WERI-Rb-1 (cell line): ENCODE measurements around the gene RAB1B.
"Not testable (repeated sequence)": the region's sequence is repeated elsewhere in the genome, so short reads cannot be mapped to it uniquely, and the experiment has no call there.

Experiments used
- DNase-seq: peaks from one replicate; pipeline ENCODE4 v3.0.0-alpha.2; 2020
- H3K27ac ChIP-seq: fragments of 250-450 bp; sonication (Bioruptor Pico); 2 replicates; pipeline ENCODE4 v1.5.1; 2020; ENCODE audit warnings: mild to moderate bottlenecking, moderate library complexity
- H3K27me3 ChIP-seq: fragments of 250-450 bp; sonication (Bioruptor Pico); 2 replicates; pipeline ENCODE4 v1.5.1; 2021; ENCODE audit warnings: mild to moderate bottlenecking, low read depth, moderate library complexity; ENCODE audit not compliant: insufficient read depth, severe bottlenecking
- H3K36me3 ChIP-seq: fragments of 250-450 bp; sonication (Bioruptor Pico); 2 replicates; pipeline ENCODE4 v1.5.1; 2020; ENCODE audit warnings: mild to moderate bottlenecking, moderate library complexity
- H3K4me3 ChIP-seq: 2 replicates; pipeline ENCODE4 v1.5.1; 2011; ENCODE audit warnings: low read depth, mild to moderate bottlenecking, control low read depth, low read length
- H3K9me3 ChIP-seq: fragments of 250-450 bp; sonication (Bioruptor Pico); 2 replicates; pipeline ENCODE4 v1.5.1; 2021; ENCODE audit warnings: mild to moderate bottlenecking, moderate library complexity; ENCODE audit not compliant: severe bottlenecking
- TF ChIP-seq, protein P1 (sequence below): IDR thresholded peaks from 2 replicates; pipeline ENCODE4 v1.5.1; 2011; ENCODE audit warnings: low read depth, mild to moderate bottlenecking, control low read depth, inconsistent platforms, low read length

The RAB1B gene

DNA sequence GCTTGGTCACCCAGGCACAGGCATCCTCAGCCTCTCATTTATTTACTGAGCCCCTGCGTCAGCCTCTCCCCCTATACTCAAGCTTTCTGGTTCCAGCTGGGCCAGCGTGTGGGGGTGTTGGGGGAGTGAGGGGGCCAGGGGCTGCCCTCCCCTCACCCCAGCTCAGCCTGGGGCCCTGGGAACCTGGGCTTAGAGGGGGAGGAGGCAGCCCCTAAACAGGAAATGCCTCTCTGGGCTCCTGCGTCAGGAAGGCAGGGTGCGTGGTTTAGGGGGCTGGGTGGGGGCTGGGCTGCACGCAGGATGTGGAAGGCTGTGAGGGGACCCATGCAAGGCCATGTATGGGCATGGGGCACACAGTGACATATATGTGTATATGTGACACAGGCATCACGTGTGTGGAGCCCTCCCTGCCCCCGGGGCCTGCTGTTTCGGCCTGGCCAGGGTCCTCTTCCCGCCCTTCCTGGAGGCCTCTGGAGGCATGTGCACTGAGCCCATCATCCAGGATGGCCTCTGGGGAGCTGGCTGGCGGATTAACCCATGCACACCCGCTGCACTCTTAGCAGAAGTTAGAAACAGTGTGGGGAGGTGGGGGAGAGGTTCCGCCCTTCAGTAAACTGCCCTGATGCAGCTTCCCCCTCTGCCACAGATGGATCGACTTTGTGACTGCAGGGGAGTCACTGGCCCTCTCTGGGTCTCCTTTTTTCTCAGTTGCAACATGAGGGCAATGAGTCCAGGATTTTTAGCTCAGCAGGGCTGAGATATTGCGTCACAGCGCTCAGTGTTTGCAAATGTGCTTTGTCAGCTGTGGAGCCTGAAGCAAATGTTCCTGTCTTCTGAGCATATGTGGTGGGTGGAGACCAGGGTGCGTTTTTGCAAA is 49.5 kb downstream of the RAB1B start:
- TF ChIP-seq, protein P1, sequence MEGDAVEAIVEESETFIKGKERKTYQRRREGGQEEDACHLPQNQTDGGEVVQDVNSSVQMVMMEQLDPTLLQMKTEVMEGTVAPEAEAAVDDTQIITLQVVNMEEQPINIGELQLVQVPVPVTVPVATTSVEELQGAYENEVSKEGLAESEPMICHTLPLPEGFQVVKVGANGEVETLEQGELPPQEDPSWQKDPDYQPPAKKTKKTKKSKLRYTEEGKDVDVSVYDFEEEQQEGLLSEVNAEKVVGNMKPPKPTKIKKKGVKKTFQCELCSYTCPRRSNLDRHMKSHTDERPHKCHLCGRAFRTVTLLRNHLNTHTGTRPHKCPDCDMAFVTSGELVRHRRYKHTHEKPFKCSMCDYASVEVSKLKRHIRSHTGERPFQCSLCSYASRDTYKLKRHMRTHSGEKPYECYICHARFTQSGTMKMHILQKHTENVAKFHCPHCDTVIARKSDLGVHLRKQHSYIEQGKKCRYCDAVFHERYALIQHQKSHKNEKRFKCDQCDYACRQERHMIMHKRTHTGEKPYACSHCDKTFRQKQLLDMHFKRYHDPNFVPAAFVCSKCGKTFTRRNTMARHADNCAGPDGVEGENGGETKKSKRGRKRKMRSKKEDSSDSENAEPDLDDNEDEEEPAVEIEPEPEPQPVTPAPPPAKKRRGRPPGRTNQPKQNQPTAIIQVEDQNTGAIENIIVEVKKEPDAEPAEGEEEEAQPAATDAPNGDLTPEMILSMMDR, result no peak
- Histone ChIP-seq H3K27me3 (no peaks in the 10 kb centered on the region), H3K36me3 (no peaks in the 10 kb centered on the region), H3K4me3 (no peak overlapping the region), H3K9me3 (peaks cover 3% of the 10 kb centered on the region), H3K27ac (peak overlapping the region; percentile 49)
- DNase-seq, result peak; percentile 57

DNA sequence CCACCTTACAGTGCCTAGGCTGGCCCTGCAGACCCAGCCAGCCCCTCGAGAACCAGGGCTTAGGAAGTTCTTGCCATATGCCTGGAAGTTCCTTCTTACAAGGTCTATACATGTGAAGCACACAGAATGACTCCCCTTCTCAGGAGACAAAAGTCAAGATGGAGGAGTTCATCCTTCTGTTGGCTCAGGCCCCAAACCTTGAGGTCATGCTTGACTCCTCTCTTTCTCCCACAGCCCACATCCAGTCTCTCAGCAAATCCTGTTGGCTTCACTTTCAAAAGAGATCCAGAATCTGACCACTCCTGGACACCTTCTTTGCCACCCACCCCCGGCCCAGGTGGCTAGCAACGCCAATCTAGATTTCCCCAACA is 50.1 kb downstream of the RAB1B start:
- DNase-seq, result no peak
- Histone ChIP-seq H3K9me3 (peaks cover 3% of the 10 kb centered on the region), H3K4me3 (no peak overlapping the region), H3K27me3 (no peaks in the 10 kb centered on the region), H3K36me3 (no peaks in the 10 kb centered on the region), H3K27ac (peak overlapping the region; percentile 49)
- TF ChIP-seq, protein P1, result no peak

DNA sequence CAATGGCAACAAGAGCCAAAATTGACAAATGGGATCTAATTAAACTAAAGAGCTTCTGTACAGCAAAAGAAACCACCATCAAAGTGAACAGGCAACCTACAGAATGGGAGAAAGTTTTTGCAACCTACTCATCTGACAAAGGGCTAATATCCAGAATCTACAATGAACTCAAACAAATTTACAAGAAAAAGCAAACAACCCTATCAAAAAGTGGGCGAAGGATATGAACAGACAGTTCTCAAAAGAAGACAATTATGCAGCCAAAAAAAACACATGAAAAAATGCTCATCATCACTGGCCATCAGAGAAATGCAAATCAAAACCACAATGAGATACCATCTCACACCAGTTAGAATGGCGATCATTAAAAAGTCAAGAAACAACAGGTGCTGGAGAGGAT is 51.9 kb downstream of the RAB1B start:
- not testable (repeated sequence) for H3K27me3 ChIP-seq, H3K27ac ChIP-seq, H3K4me3 ChIP-seq, H3K9me3 ChIP-seq, H3K36me3 ChIP-seq, DNase-seq

DNA sequence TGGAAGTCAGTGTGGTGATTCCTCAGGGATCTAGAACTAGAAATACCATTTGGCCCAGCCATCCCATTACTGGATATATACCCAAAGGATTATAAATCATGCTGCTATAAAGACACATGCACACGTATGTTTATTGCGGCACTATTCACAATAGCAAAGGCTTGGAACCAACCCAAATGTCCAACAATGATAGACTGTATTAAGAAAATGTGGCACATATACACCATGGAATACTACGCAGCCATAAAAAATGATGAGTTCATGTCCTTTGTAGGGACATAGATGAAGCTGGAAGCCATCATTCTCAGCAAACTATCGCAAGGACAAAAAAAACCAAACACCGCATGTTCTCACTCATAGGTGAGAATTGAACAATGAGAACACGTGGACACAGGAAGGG is 52.3 kb downstream of the RAB1B start:
- not testable (repeated sequence) for H3K27ac ChIP-seq, H3K36me3 ChIP-seq, H3K4me3 ChIP-seq, H3K27me3 ChIP-seq, H3K9me3 ChIP-seq, DNase-seq

DNA sequence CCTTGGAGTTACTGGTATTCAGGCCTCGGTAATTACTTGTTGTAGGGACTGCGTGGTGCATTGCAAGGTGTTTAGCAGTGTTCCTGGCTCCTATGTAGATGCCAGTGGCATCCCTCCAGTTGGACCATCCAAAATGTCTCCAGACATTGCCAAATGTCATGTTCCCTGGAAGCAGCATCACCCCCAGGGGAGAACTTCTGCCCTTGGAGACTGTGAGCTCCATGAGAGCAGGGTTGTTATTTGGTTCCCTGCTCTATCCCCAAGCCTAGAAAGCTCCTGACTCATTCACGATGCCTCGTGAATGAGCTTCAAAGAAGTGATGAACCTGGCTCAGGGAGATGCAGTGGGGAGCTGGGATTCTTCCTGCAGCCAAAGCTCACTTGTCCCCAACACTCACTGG is 53.2 kb downstream of the RAB1B start:
- H3K4me3 ChIP-seq, result no peak overlapping the region
- H3K36me3 ChIP-seq, result no peaks in the 10 kb centered on the region
- DNase-seq, result no peak
- TF ChIP-seq, protein P1, result no peak
- H3K27me3 ChIP-seq, result no peaks in the 10 kb centered on the region
- no peak overlapping the region for H3K27ac ChIP-seq
- peaks cover 3% of the 10 kb centered on the region for H3K9me3 ChIP-seq

DNA sequence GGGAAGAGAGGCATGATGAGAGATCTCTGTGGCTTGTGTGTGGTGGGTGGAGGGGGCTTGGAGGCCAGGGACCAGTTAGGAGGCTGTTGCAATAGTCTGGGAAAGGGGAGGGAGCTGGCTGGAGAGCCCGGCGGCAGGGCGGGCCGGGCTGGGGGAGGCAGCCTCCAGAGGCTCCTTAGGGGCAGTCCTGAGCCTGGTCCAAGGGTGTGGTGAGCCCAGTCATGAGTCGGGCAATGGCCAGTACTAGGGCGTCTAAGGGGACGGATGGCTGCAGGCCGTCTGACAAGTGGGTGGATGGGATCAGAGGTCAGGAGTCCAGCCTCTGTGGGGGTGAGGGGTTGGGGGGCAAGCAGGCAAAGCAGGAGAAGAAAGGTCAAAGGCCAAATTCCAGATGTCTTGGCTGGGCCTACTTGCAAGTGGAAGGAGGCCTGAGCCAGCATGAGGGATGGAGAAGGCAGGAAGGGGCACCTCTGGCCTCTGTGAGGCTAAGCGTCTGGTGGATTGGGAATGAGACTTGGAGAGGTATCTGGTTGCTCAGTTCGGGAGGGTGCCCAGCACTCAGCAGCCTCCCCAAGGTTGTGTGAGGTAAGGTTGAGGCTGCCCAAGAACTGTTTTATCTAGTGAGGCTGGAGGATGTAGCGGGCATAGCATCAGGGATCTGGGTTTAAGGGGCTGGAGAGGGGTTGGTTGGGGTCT is 54.4 kb downstream of the RAB1B start:
- H3K4me3 ChIP-seq, result no peak overlapping the region
- H3K9me3 ChIP-seq, result peaks cover 3% of the 10 kb centered on the region
- TF ChIP-seq, protein P1, result no peak
- DNase-seq, result no peak
- no peaks in the 10 kb centered on the region for H3K27me3 ChIP-seq
- H3K27ac ChIP-seq, result no peak overlapping the region
- H3K36me3 ChIP-seq, result no peaks in the 10 kb centered on the region
